Esophagus (tissue), 2 donors: ENCODE data around the gene FAM135A. TPM values are rescaled to one million over a fixed set of nuclear protein-coding genes. Genes with fewer than 3 reads are reported as not detected.

Source experiments
- H3K27ac ChIP-seq, 2 donors: one replicate each; pipeline ENCODE4 v1.5.1; 2013; ENCODE audit warnings: low read depth in 2 of 2, mild to moderate bottlenecking in 2 of 2, inconsistent platforms in 1 of 2, low read length in 1 of 2, moderate library complexity in 1 of 2
- H3K27me3 ChIP-seq, 2 donors: one replicate each; pipeline ENCODE4 v1.6.1; 2013; ENCODE audit warnings: low read length in 2 of 2, control low read depth in 1 of 2, mild to moderate bottlenecking in 1 of 2; ENCODE audit not compliant: insufficient read depth in 2 of 2, control insufficient read depth in 1 of 2
- H3K36me3 ChIP-seq, 2 donors: one replicate each; pipeline ENCODE4 v1.6.1; 2013; ENCODE audit warnings: low read length in 1 of 2; ENCODE audit not compliant: control insufficient read depth in 2 of 2, insufficient read depth in 2 of 2
- H3K4me1 ChIP-seq, 2 donors: one replicate each; pipeline ENCODE4 v1.6.1; 2013; ENCODE audit warnings: low read length in 1 of 2; ENCODE audit not compliant: control insufficient read depth in 2 of 2, insufficient read depth in 2 of 2
- H3K4me3 ChIP-seq, 2 donors: one replicate each; pipeline ENCODE4 v1.5.1; 2013; ENCODE audit warnings: low read length in 2 of 2, mild to moderate bottlenecking in 2 of 2, low read depth in 1 of 2, moderate library complexity in 1 of 2
- H3K9me3 ChIP-seq, 2 donors: one replicate each; pipeline ENCODE4 v1.6.1; 2013; ENCODE audit warnings: mild to moderate bottlenecking in 2 of 2, low read depth in 1 of 2, low read length in 1 of 2, moderate library complexity in 1 of 2; ENCODE audit not compliant: control insufficient read depth in 2 of 2, insufficient read depth in 1 of 2
- WGBS, 2 donors: extraction: QIAGEN DNeasy Blood & Tissue Kit; methylation state at CpG; one replicate each; pipeline ENCODE4 v1.1.7; 2013; 5-methylcytosine and 5-hydroxymethylcytosine counted together
- polyA plus RNA-seq, 2 donors: library from polyadenylated mRNA; stranded (reverse); fragments of 200-250 nt; gene quantifications; one replicate each; pipeline ENCODE4 v1.2.3, GENCODE V29; 2013
- donor health status: healthy with polysubstance abuse.
- donor health status: Bipolar disorder and iron deficiency.

Gene FAM135A
- polyA plus RNA-seq, 2 donors, result 40.9 to 46.6 TPM

- 78 to 85% methylated on average over 4 of the region's 4 CpGs for WGBS, 2 donors
Measured at GRCh38 chr6:70379473-70380013, 33.8 kb upstream of the FAM135A start.

GRCh38 chr6:70380252-70380651 lies 33.1 kb upstream of the FAM135A start:
- Histone ChIP-seq H3K36me3 (no peaks in the 10 kb centered on the region), H3K4me3 (no peak overlapping the region), H3K27ac (peak overlapping the region in 1 of 2 donors; percentile 24), H3K4me1 (no peaks in the 10 kb centered on the region), H3K27me3 (no peaks in the 10 kb centered on the region), H3K9me3 (no peaks in the 10 kb centered on the region)
- 78 to 89% methylated on average over 5 of the region's 5 CpGs for WGBS, 2 donors

More at GRCh38 chr6:70379473-70380013, 33.8 kb upstream of the FAM135A start:
- Histone ChIP-seq H3K9me3 (no peaks in the 10 kb centered on the region), H3K27me3 (no peaks in the 10 kb centered on the region), H3K36me3 (no peaks in the 10 kb centered on the region), H3K4me3 (no peak overlapping the region), H3K27ac (no peak overlapping the region), H3K4me1 (no peaks in the 10 kb centered on the region)

- Histone ChIP-seq H3K27me3 (no peaks in the 10 kb centered on the region), H3K4me1 (no peaks in the 10 kb centered on the region), H3K4me3 (no peak overlapping the region), H3K9me3 (no peaks in the 10 kb centered on the region), H3K27ac (peak overlapping the region in 1 of 2 donors; percentile 24), H3K36me3 (no peaks in the 10 kb centered on the region)
- WGBS, 2 donors, result 90 to 92% methylated on average over 11 of the region's 11 CpGs
Measured at GRCh38 chr6:70380771-70381416, 32.4 kb upstream of the FAM135A start.

GRCh38 chr6:70381417-70381782 lies 31.9 kb upstream of the FAM135A start:
- H3K27ac ChIP-seq, result no peak overlapping the region
- no peak overlapping the region for H3K4me3 ChIP-seq
- H3K4me1 ChIP-seq, result no peaks in the 10 kb centered on the region
- H3K36me3 ChIP-seq, result no peaks in the 10 kb centered on the region
- H3K9me3 ChIP-seq, result no peaks in the 10 kb centered on the region
- H3K27me3 ChIP-seq, result no peaks in the 10 kb centered on the region
- 84 to 89% methylated on average over 5 of the region's 5 CpGs for WGBS, 2 donors

- H3K36me3 ChIP-seq, result no peaks in the 10 kb centered on the region
- no peaks in the 10 kb centered on the region for H3K4me1 ChIP-seq
- no peak overlapping the region for H3K27ac ChIP-seq
- WGBS, 2 donors, result 31 to 45% methylated on average over 1 of the region's 1 CpG
- H3K4me3 ChIP-seq, result no peak overlapping the region
- H3K27me3 ChIP-seq, result no peaks in the 10 kb centered on the region
- no peaks in the 10 kb centered on the region for H3K9me3 ChIP-seq
Measured at GRCh38 chr6:70385901-70386300, 27.4 kb upstream of the FAM135A start.

- no peaks in the 10 kb centered on the region for H3K4me1 ChIP-seq
- 77 to 86% methylated on average over 1 of the region's 1 CpG for WGBS, 2 donors
- H3K27ac ChIP-seq, result no peak overlapping the region
- no peaks in the 10 kb centered on the region for H3K9me3 ChIP-seq
- no peaks in the 10 kb centered on the region for H3K27me3 ChIP-seq
- H3K36me3 ChIP-seq, result no peaks in the 10 kb centered on the region
- no peak overlapping the region for H3K4me3 ChIP-seq
Measured at GRCh38 chr6:70388814-70389213, 24.5 kb upstream of the FAM135A start.

- Histone ChIP-seq H3K4me1 (no peaks in the 10 kb centered on the region), H3K9me3 (no peaks in the 10 kb centered on the region), H3K4me3 (no peak overlapping the region), H3K27ac (no peak overlapping the region), H3K36me3 (no peaks in the 10 kb centered on the region), H3K27me3 (no peaks in the 10 kb centered on the region)
Measured at GRCh38 chr6:70389261-70389660, 24.0 kb upstream of the FAM135A start.

- H3K4me3 ChIP-seq, result no peak overlapping the region
- no peaks in the 10 kb centered on the region for H3K36me3 ChIP-seq
- H3K4me1 ChIP-seq, result no peaks in the 10 kb centered on the region
- no peaks in the 10 kb centered on the region for H3K9me3 ChIP-seq
- WGBS, 2 donors, result 32% methylated on average over 1 of the region's 1 CpG
- no peak overlapping the region for H3K27ac ChIP-seq
- no peaks in the 10 kb centered on the region for H3K27me3 ChIP-seq
Measured at GRCh38 chr6:70390067-70390466, 23.2 kb upstream of the FAM135A start.

- no peaks in the 10 kb centered on the region for H3K36me3 ChIP-seq
- H3K4me1 ChIP-seq, result no peaks in the 10 kb centered on the region
- no peak overlapping the region for H3K4me3 ChIP-seq
- WGBS, 2 donors, result 70 to 83% methylated on average over 3 of the region's 3 CpGs
- no peaks in the 10 kb centered on the region for H3K27me3 ChIP-seq
- H3K27ac ChIP-seq, result no peak overlapping the region
- H3K9me3 ChIP-seq, result no peaks in the 10 kb centered on the region
Measured at GRCh38 chr6:70391492-70391891, 21.8 kb upstream of the FAM135A start.
